ENCODE data around the gene WT1. TPM values are rescaled to one million over a fixed set of nuclear protein-coding genes. Genes with fewer than 3 reads are reported as not detected.
"Not testable (repeated sequence)": the region's sequence is repeated elsewhere in the genome, so short reads cannot be mapped to it uniquely, and the experiment has no call there.

Gene WT1
- total RNA-seq, 1 donor from 2014 or later = 2.0 TPM

- H3K9me3 ChIP-seq (replicated peaks) = peaks cover 13% of the 10 kb centered on the region
- intact Hi-C loops (cut with micrococcal nuclease) = no loop called here
- no peak overlapping the region for H3K4me3 ChIP-seq
- H3K36me3 ChIP-seq = no peaks in the 10 kb centered on the region
- no peaks in the 10 kb centered on the region for H3K4me1 ChIP-seq
- H3K27ac ChIP-seq (replicated peaks) = no peak overlapping the region
- TF ChIP-seq, protein P1, sequence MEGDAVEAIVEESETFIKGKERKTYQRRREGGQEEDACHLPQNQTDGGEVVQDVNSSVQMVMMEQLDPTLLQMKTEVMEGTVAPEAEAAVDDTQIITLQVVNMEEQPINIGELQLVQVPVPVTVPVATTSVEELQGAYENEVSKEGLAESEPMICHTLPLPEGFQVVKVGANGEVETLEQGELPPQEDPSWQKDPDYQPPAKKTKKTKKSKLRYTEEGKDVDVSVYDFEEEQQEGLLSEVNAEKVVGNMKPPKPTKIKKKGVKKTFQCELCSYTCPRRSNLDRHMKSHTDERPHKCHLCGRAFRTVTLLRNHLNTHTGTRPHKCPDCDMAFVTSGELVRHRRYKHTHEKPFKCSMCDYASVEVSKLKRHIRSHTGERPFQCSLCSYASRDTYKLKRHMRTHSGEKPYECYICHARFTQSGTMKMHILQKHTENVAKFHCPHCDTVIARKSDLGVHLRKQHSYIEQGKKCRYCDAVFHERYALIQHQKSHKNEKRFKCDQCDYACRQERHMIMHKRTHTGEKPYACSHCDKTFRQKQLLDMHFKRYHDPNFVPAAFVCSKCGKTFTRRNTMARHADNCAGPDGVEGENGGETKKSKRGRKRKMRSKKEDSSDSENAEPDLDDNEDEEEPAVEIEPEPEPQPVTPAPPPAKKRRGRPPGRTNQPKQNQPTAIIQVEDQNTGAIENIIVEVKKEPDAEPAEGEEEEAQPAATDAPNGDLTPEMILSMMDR (IDR thresholded peaks at IDR 0.05; ENCODE audit: borderline replicate concordance) = no peak
- no peak for DNase-seq
- H3K27me3 ChIP-seq (ENCODE audit: low read depth) = peaks cover 36% of the 10 kb centered on the region
Observed at GRCh38 chr11:32375826-32376225, 59.5 kb downstream of the WT1 start.

DNA sequence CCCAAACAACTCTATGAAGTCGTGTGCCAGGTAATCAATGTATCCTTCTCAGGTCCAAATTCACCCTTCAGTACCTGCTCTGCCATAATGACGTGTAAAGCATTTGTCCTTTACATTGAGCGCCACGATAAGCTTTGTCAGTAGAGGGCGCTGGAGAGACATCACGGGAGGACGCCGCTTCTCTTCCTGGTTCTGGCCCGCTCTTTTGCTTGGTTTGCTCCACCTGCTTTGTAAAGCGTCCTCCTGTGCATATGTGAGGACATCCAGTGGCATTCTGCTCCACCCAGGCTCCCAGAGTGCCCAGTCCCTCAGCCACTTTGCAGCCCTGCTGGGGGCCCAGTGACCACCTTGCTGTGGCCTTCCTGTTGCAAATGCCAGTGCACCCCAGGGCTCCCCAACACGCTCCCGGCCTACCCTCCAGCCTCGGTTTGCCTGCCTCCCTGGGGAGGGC is 61.1 kb downstream of the WT1 start:
- Histone ChIP-seq H3K27ac (replicated peaks) (no peak overlapping the region), H3K9me3 (replicated peaks) (peaks cover 13% of the 10 kb centered on the region), H3K4me3 (no peak overlapping the region), H3K4me1 (no peaks in the 10 kb centered on the region), H3K27me3 (ENCODE audit: low read depth) (peaks cover 24% of the 10 kb centered on the region), H3K36me3 (no peaks in the 10 kb centered on the region)
- intact Hi-C loops (cut with micrococcal nuclease) = loop anchor here (5.0 kb wide), 1 partner anchor 52 kb away; no protein-coding TSS in a partner anchor
- DNase-seq = no peak
- TF ChIP-seq, protein P1 (IDR thresholded peaks at IDR 0.05; ENCODE audit: borderline replicate concordance) = peak; percentile 61

DNA sequence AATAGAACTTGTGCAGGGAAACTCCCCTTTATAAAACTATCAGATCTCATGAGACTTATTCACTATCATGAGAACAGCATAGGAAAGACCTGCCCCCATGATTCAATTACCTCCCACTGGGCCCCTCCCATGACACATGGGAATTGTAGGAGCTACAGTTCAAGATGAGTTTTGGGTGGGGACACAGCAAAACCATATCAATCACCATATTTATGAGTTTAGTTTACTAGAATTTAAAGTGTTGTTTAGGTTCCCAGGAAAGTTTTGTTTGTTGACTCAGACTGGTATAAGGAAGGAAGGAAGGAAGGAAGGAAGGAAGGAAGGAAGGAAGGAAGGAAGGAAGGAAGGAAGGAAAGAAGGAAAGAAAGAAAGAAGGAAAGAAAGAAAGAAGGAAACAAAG is 65.4 kb downstream of the WT1 start:
- not testable (repeated sequence) for H3K9me3 ChIP-seq (replicated peaks); H3K27ac ChIP-seq (replicated peaks); H3K36me3 ChIP-seq; DNase-seq; H3K4me3 ChIP-seq; H3K27me3 ChIP-seq (ENCODE audit: low read depth); H3K4me1 ChIP-seq
- intact Hi-C loops (cut with micrococcal nuclease) = loop anchor here (5.0 kb wide), 1 partner anchor 48 kb away; no protein-coding TSS in a partner anchor

DNA sequence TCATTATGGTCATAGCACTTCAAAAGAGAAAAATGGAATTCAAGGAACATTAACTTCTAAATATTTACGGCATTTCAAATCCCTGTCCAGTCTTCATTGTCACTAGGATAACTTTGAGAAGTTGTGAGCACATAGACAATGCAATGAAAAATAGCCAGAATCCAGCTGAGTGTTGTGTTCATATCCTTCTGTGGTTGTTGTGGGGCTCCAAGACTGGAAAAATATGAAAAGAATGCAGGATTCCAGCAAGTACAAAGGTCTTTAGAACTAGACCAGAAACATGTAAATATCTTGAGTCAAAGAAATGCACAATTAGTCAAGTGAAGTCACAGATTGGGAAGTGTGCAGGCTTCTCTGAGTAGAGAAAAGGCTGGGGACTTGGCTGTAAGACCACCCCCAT is 68.7 kb downstream of the WT1 start:
- Histone ChIP-seq H3K4me3 (no peak overlapping the region), H3K4me1 (no peaks in the 10 kb centered on the region)
- intact Hi-C loops (cut with micrococcal nuclease) = no loop called here

DNA sequence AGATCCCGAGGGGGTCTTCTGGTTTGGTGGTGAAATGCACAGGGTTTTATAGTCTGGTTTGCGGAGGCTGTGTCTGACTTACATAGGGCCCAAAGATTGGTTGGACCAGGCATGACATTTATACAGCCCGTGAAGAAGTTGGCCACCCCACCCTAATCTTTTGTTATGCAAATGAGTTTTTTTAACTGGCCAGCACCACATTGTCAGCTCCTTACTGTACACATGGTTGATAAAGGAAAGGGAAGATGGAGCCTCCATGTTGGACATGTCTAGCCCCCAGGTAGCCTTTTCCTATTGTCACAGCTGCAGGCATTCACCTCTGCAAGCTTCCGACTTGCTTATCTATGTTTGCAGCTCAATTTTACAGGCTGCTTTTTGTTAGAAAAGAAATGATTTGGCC is 70.1 kb downstream of the WT1 start:
- Histone ChIP-seq H3K36me3 (no peaks in the 10 kb centered on the region), H3K4me3 (no peak overlapping the region), H3K27ac (replicated peaks) (no peak overlapping the region), H3K9me3 (replicated peaks) (peaks cover 6% of the 10 kb centered on the region), H3K27me3 (ENCODE audit: low read depth) (peaks cover 25% of the 10 kb centered on the region), H3K4me1 (no peaks in the 10 kb centered on the region)
- TF ChIP-seq, protein P1 (IDR thresholded peaks at IDR 0.05; ENCODE audit: borderline replicate concordance) = no peak
- intact Hi-C loops (cut with micrococcal nuclease) = no loop called here
- DNase-seq = no peak

More for the DNA sequence above, 68.7 kb downstream of the WT1 start:
- Histone ChIP-seq H3K27me3 (ENCODE audit: low read depth) (peaks cover 14% of the 10 kb centered on the region), H3K27ac (replicated peaks) (no peak overlapping the region), H3K9me3 (replicated peaks) (peaks cover 6% of the 10 kb centered on the region), H3K36me3 (no peaks in the 10 kb centered on the region)
- TF ChIP-seq, protein P1 (IDR thresholded peaks at IDR 0.05; ENCODE audit: borderline replicate concordance) = no peak
- no peak for DNase-seq

- intact Hi-C loops (cut with micrococcal nuclease) = no loop called here
- DNase-seq = no peak
- H3K4me1 ChIP-seq = no peaks in the 10 kb centered on the region
- H3K9me3 ChIP-seq (replicated peaks) = peaks cover 3% of the 10 kb centered on the region
- TF ChIP-seq, protein P1 (IDR thresholded peaks at IDR 0.05; ENCODE audit: borderline replicate concordance) = no peak
- H3K27me3 ChIP-seq (ENCODE audit: low read depth) = peaks cover 79% of the 10 kb centered on the region
- H3K27ac ChIP-seq (replicated peaks) = no peak overlapping the region
- H3K36me3 ChIP-seq = no peaks in the 10 kb centered on the region
- H3K4me3 ChIP-seq = no peak overlapping the region
Observed at GRCh38 chr11:32358729-32359128, 76.6 kb downstream of the WT1 start.

Data from left ventricle myocardium inferior (tissue), 1 donor.